Subcutaneous adipose tissue (tissue), 4 donors: Measurements from ENCODE around the gene TTC16. TPM values are rescaled to one million over a fixed set of nuclear protein-coding genes. Genes with fewer than 3 reads are reported as not detected.

Experiments
- total RNA-seq, 4 donors: library from RNA; depleted of rRNA; stranded (reverse); fragments of >200 nt; gene quantifications; one replicate each; pipeline ENCODE4 v1.1.0, GENCODE V29; 2016
- TF ChIP-seq, protein P1 (sequence below): fragments of 450-650 bp; IDR thresholded peaks from one replicate; pipeline ENCODE4 v1.5.1; 2016; ENCODE audit warnings: low read depth, mild to moderate bottlenecking, control low read depth, antibody characterized with exemption, moderate library complexity

The TTC16 gene
- total RNA-seq, result under 1 TPM in 1 of 4 donors, not detected in 3; 0.16 TPM

DNA sequence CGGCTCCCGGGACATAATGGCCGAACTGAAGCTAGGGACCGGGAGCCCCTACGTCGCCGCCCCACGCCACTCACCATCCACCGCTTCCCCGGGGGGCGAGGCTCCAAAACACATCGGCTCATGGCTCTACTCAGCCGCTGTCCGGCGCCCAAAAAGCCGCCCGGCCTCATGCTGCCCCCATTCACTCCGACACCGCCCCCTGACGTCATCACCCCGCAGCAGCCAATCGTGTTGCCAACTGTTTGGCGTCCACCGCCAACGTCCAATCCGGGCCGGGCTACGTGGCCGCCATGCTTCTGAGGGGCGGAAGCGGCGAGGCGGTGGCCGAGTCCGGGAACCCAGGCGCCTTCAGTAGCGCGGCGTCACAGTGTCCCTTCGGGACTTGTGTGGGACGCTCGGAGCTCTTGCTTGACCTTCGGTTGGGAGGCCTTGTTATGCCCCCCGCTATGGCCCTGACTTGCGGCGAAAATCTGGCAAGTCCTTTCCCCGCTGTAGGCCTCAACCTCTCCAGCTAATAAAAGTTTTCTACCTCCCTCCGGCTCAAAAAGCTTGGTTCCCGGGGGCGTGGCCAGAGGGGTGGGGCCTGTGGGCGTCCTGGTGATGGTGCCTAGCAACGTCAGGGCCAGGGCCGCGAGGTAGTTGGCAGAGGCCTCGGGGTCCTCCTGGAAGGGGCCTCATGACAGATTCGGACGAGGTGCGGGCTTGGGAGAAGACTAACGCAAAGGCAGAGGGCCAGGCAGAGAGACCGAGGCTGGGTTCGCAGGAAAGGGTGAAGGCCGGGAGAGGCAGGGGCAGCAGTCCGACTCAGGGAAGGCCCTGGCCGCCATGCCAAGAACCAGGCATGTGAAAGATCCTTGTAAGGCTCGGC lies at the start of gene TTC16, which contains the start of gene PTRH1:
TSS of gene TTC16 (plus strand) at position 610 of the 868 bp plus-strand sequence. CDS start at position 677, 67 bp downstream.
TSS of gene PTRH1 (minus strand) at position 194 of the 868 bp plus-strand sequence. CDS start at position 170, 24 bp downstream.
- TF ChIP-seq, protein P1, sequence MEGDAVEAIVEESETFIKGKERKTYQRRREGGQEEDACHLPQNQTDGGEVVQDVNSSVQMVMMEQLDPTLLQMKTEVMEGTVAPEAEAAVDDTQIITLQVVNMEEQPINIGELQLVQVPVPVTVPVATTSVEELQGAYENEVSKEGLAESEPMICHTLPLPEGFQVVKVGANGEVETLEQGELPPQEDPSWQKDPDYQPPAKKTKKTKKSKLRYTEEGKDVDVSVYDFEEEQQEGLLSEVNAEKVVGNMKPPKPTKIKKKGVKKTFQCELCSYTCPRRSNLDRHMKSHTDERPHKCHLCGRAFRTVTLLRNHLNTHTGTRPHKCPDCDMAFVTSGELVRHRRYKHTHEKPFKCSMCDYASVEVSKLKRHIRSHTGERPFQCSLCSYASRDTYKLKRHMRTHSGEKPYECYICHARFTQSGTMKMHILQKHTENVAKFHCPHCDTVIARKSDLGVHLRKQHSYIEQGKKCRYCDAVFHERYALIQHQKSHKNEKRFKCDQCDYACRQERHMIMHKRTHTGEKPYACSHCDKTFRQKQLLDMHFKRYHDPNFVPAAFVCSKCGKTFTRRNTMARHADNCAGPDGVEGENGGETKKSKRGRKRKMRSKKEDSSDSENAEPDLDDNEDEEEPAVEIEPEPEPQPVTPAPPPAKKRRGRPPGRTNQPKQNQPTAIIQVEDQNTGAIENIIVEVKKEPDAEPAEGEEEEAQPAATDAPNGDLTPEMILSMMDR, result no peak

- TF ChIP-seq, protein P1, result no peak
Observed at GRCh38 chr9:127667127-127667844, 48.6 kb upstream of the TTC16 start.

DNA sequence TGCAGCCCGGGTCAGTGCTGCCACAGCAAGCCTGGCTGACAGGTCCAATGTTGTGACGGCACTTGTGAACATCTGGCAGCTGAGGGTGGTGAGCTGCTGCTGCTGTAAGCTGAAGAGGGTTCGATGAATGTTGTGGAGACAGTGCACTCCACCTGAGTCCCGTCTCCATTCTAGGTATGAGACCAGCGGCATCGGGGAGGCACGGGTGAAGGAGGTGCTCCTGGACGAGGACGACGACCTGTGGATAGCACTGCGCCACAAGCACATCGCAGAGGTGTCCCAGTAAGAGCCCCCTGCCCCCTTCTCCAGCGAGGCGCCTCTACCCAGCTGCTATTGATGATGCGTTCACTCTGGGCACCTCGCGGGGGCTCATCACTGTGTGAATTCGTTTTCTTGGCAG lies 48.0 kb upstream of the TTC16 start:
- TF ChIP-seq, protein P1, result no peak

DNA sequence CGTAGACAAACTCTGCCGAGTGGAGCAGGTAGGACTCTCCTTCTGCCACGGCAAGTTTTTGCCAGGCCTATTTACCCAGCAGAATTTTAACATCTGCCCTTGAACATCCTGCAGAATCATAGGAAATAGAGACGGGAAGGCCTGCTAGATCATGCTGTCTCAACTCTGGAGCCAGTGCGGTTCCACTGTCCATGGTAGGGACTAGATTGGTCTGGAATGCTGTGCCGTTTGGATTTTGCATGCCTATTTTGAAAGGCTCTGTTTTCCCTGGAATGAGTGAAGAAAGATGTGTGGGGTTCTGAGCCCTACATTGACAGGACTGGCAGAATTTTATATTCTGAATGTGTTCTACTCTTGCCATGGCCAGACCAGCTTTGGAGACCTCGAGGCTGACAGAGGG lies 42.6 kb upstream of the TTC16 start:
- TF ChIP-seq, protein P1, result no peak

DNA sequence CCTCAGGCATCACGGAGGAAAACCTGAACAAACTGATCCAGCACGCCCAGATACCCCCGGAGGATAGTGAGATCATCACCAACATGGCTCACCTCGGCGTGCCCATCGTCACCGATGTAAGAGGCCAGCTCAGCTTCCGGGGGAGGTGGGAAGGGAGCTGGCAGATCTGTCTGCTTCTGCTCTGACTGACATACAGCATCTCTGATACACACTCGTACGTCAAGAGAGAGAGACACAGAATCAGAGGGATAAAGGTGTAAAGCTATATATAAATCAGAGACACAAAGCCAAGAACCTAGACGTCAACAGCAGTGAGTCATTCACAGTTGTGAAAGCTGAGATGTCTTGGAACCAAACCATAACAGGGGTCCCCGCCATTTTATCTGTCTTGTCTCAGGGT lies 39.2 kb upstream of the TTC16 start:
- TF ChIP-seq, protein P1, result no peak

DNA sequence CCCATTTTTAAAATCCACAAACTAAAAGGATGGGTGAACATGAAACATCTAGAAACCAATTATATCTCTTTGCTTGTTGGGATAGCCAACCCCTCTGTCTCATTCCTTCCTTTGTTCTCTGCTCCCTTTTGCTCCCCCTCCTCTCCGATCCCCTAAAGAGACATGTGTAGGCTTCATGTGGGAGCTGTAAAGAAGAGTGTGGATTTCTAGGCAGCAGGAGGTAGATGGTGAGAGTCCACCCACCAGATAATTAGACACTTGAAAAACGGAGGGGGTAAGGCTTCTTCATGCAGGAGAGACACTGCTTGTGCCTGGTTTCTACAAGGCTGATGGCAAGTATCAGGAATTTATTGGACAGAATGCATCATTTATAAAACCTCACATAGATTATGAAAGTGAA lies 36.4 kb upstream of the TTC16 start:
- TF ChIP-seq, protein P1, result no peak

- TF ChIP-seq, protein P1, result no peak
Observed at GRCh38 chr9:127680226-127680625, 35.7 kb upstream of the TTC16 start.
